Testis (tissue), 3 donors: Measurements from ENCODE around the gene STAC2. TPM values are rescaled to one million over a fixed set of nuclear protein-coding genes. Genes with fewer than 3 reads are reported as not detected.

Experiments
- DNase-seq: peaks from one replicate; pipeline ENCODE4 v3.0.0-alpha.2; 2019
- H3K27ac ChIP-seq, 2 donors: fragments of 200-600 bp; sonication (generic); one replicate each; pipeline ENCODE4 v1.5.1; 2019
- H3K27me3 ChIP-seq: fragments of 200-600 bp; sonication (generic); one replicate; pipeline ENCODE4 v1.5.1; 2019
- H3K36me3 ChIP-seq: fragments of 200-600 bp; sonication (generic); one replicate; pipeline ENCODE4 v1.5.1; 2017; ENCODE audit warnings: low read depth; ENCODE audit errors: missing control alignments
- H3K4me1 ChIP-seq: fragments of 200-600 bp; sonication (generic); one replicate; pipeline ENCODE4 v1.5.1; 2019
- H3K4me3 ChIP-seq, 2 donors: fragments of 200-600 bp; sonication (generic); one replicate each; pipeline ENCODE4 v1.5.1; 2017 to 2019
- H3K9me3 ChIP-seq: fragments of 200-600 bp; sonication (generic); one replicate; pipeline ENCODE4 v1.5.1; 2017
- CTCF ChIP-seq, 3 experiments: fragments of 450-650 bp in 2 of 3; fragments of 200-600 bp in 1 of 3; sonication (generic) in 1 of 3; IDR thresholded peaks; one replicate each; pipeline ENCODE4 v1.5.1; 2016 to 2019; ENCODE audit warnings: antibody characterized with exemption in 3 of 3, mild to moderate bottlenecking in 2 of 3, moderate library complexity in 1 of 3
- POLR2A ChIP-seq: fragments of 450-650 bp; IDR thresholded peaks from one replicate; pipeline ENCODE4 v1.6.1; 2017; ENCODE audit warnings: antibody characterized with exemption, mild to moderate bottlenecking, moderate library complexity
- WGBS, 2 donors: methylation state at CpG; one replicate each; pipeline ENCODE4 v1.1.5; 2018; 5-methylcytosine and 5-hydroxymethylcytosine counted together
- intact Hi-C: fragments of 100-400 bp; cut with DNase I; formaldehyde crosslinking; loops from one replicate; pipeline ENCODE4 v1.15.1; 2023; ENCODE audit warnings: low total_unique reads
- polyA plus RNA-seq: library from polyadenylated mRNA; stranded (reverse); fragments of 350-450 nt; fragmentation: Illumina TruSeq; extraction: RNeasy Lipid Tissue Mini Kit (QIAGEN cat#74804); gene quantifications from one replicate; pipeline ENCODE4 v1.2.3, GENCODE V29; 2014; ENCODE audit warnings: low read depth, low replicate concordance; ENCODE audit not compliant: insufficient read depth
- total RNA-seq, 2 donors: library from RNA; depleted of rRNA; stranded (reverse); fragments of >200 nt; gene quantifications; one replicate each; pipeline ENCODE4 v1.2.3, GENCODE V29; 2016

Gene STAC2
- total and polyA plus RNA-seq, 3 donors from 2014 or later: 0.24 to 1.1 (median 0.37) TPM

- no peaks in the 10 kb centered on the region for H3K36me3 ChIP-seq
- intact Hi-C loops: no loop called here
- 71 to 73% methylated on average over 15 to 16 of the region's 16 CpGs for WGBS, 2 donors
- TF ChIP-seq CTCF (IDR thresholded peaks at IDR 0.05): no peak
- TF ChIP-seq POLR2A: no peak
- H3K4me1 ChIP-seq: peaks cover 17% of the 10 kb centered on the region
- no peak for DNase-seq
- no peaks in the 10 kb centered on the region for H3K27me3 ChIP-seq
- no peaks in the 10 kb centered on the region for H3K9me3 ChIP-seq
- no peak overlapping the region for H3K4me3 ChIP-seq
- no peak overlapping the region for H3K27ac ChIP-seq
Measured at GRCh38 chr17:39212841-39213480, 12.8 kb downstream of the STAC2 start.

GRCh38 chr17:39212195-39212810 lies 13.4 kb downstream of the STAC2 start:
- Histone ChIP-seq H3K27ac (no peak overlapping the region), H3K27me3 (no peaks in the 10 kb centered on the region), H3K9me3 (no peaks in the 10 kb centered on the region), H3K36me3 (no peaks in the 10 kb centered on the region), H3K4me3 (no peak overlapping the region), H3K4me1 (peaks cover 17% of the 10 kb centered on the region)
- intact Hi-C loops: no loop called here
- TF ChIP-seq CTCF (IDR thresholded peaks at IDR 0.05) (no peak), POLR2A (no peak)
- 64 to 66% methylated on average over 6 to 11 of the region's 11 CpGs for WGBS, 2 donors
- peak; percentile 67 for DNase-seq

DNA sequence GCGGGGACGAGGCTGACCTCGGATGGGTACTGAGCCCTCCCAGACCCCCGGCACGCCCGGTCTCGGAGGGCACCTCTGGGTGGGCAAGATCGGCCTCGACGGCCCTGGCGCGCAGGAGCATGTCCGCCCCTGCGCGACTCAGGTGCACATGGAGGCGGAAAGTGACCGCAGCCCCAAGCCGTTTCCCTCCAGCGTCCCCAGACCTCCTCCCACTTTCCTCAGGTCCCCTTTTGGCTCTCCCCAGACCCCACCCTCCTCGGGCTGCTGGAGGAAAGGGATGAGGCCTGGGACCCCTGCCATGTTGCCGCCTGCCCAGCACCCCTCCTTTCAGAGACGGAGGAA lies 15.7 kb downstream of the STAC2 start:
- no peak for DNase-seq
- TF ChIP-seq POLR2A (no peak), CTCF (IDR thresholded peaks at IDR 0.05) (no peak)
- intact Hi-C loops: no loop called here
- Histone ChIP-seq H3K4me3 (peak overlapping the region; percentile 21 to 34), H3K27me3 (no peaks in the 10 kb centered on the region), H3K9me3 (no peaks in the 10 kb centered on the region), H3K4me1 (peaks cover 17% of the 10 kb centered on the region), H3K36me3 (no peaks in the 10 kb centered on the region), H3K27ac (no peak overlapping the region)
- WGBS, 2 donors: 22% methylated on average over 5 to 11 of the region's 22 CpGs

DNA sequence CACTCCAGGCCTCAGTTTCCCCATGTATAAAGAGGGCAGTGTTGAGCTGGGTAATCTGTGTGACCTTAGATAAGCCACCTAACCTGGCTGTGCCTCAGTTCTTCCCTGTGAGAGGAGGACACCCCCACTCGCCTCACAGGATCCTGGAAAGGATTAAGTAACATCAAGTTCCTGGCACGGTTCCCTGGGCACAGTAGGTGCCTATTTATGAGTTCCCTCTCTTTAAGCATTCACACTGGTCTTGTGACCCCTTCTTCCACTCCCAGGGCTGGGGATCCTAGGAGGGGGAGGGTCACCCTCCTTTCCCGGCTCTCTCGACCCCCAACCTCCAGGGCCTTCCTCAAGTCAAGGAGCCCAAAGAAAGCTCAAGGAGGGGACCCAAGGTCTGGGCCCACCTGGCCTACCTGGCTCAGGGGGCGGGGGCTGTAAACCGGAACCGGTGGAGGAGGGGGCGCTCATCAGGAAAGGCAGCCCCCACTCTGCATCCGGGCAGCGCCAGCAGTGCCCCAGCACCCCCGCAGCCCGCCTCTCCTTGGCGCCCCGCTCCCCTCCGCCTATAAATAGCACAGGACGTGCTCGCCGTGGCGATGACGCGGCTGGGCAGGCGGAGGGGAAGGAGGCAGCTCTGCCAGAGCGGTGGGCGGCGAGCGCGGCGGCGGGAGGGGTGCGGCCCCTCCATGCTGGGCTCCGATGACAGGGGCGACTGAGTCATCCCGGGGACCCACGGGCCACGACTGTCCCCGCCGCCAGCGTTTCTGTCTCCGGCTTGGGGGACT lies 16.2 kb downstream of the STAC2 start:
- Histone ChIP-seq H3K9me3 (no peaks in the 10 kb centered on the region), H3K27me3 (no peaks in the 10 kb centered on the region), H3K36me3 (no peaks in the 10 kb centered on the region), H3K4me1 (peaks cover 17% of the 10 kb centered on the region), H3K27ac (peak overlapping the region in 1 of 2 donors; percentile 31), H3K4me3 (peak overlapping the region; percentile 21 to 34)
- no peak for TF ChIP-seq POLR2A
- TF ChIP-seq CTCF (IDR thresholded peaks at IDR 0.05): no peak
- 1 to 29% methylated on average over 2 to 39 of the region's 39 CpGs for WGBS, 2 donors
- DNase-seq: peak; percentile 78
- intact Hi-C loops: no loop called here
